HG03039 (cell line): ENCODE data around the gene GOLGA1.
"Not testable (repeated sequence)": the region's sequence is repeated elsewhere in the genome, so short reads cannot be mapped to it uniquely, and the experiment has no call there.

Source experiments
- ATAC-seq: cut with Tn5 transposase; IDR thresholded peaks from one replicate; pipeline ENCODE4 v1.9.1; 2021; ENCODE audit warnings: mild to moderate bottlenecking, moderate library complexity; ENCODE audit not compliant: unreplicated experiment

GOLGA1 gene

DNA sequence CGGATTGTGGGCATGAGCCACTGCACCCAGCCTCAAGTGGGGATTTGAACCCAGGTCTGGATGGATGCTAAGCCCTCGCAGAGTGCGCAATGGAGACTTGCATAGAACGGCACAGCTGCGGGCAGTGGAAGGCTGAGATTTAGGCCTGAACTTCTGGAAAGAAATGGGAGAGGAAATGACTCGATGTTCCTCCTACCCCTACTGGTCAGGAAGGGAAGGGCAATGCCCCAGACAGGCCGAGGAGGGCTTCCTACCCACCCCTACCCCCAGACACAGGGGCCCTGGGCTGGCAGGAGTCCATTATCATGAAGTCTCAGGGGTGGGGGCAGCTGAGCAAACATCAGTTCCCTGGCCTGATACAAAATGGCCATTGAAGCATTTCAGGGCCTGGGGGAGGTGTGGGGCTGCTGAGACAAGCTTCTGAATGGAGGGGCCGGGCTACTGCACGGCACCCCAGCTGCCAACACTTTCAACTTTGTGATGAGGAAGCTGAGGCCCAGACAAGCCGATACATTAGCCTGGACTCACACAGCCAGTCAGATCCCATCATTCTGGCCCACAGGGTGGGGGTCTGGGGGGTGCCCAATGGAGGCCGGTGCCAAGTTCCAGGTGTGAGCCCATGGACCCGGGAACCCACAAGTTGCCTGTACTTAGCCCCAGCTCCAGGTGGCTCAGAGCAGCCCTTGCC lies 101.1 kb downstream of the GOLGA1 start:
- no peak for ATAC-seq

GRCh38 chr9:124838567-124839275 lies 102.2 kb downstream of the GOLGA1 start:
- not testable (repeated sequence) for ATAC-seq

DNA sequence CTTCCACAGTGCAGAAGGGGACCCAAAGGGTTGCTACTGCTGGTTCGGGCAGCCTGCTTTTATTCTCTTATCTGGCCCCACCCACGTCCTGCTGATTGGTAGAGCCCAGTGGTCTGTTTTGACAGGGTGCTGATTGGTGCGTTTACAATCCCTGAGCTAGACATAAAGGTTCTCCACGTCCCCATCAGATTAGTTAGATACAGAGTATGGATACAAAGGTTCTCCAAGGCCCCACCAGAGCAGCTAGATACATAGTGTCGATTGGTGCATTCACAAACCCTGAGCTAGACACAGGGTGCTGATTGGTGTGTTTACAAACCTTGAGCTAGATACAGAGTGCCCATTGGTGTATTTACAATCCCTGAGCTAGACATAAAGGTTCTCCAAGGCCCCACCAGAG lies 102.8 kb downstream of the GOLGA1 start:
- ATAC-seq = not testable (repeated sequence)

DNA sequence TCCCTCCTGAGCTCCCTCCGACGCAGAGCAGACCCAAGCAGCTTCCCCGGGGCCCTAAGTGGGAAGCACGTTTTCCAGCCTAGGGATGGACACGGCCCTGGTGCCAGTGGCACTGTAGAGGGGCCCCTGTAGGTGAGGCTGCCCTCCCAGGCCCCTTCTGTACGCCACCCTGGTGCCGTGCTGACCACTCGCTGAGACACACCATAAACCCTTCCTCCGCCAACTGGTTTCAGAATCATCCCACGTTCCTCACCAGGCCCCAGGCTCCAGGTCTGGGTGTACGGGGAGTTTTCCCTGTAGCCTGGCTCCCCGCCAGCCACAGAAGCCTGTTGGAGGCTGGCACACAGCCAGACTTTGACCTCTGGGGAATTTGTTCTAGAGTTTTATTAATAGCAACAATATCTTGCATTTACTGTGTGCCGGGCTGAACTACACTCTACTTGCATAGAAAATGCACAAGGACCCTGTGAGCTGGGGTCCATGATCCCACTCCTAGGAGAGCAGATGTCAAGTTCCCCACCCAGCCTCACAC lies 105.8 kb downstream of the GOLGA1 start:
- ATAC-seq = no peak

- ATAC-seq = no peak
Measured at GRCh38 chr9:124834591-124834990, 106.3 kb downstream of the GOLGA1 start.

GRCh38 chr9:124831642-124832364 lies 109.1 kb downstream of the GOLGA1 start:
- no peak for ATAC-seq

DNA sequence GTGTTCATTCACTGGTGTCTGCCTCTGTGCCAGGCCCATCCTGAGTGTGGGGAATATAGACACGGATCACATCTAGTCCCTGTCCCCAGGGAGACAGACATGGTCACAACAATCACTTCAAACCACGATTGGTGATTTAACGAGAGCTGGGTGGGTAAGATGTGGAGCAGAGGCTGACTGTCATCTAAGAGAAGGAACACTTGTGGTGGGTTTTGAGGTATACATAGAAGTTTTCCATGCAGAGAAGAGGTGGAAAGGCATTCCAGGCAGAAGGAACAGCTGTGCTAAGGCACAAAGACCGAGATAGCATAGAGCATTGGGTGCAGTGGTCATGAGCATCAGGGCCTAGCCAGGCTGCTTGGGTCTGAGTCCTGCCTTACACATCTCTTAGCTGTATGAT lies 110.3 kb downstream of the GOLGA1 start:
- ATAC-seq = no peak

- no peak for ATAC-seq
Measured at GRCh38 chr9:124829334-124829669, 111.6 kb downstream of the GOLGA1 start.

GRCh38 chr9:124828489-124829333 lies 112.2 kb downstream of the GOLGA1 start:
- ATAC-seq = no peak
